ENCODE results near the gene ANKRD37. TPM values are rescaled to one million over a fixed set of nuclear protein-coding genes. Genes with fewer than 3 reads are reported as not detected.

The ANKRD37 gene
- total RNA-seq, 1 donor = 5.0 TPM

GRCh38 chr4:185379326-185380295, 17.0 kb upstream of the ANKRD37 start:
- no peak for DNase-seq (ENCODE audit: low read depth)
- TF ChIP-seq CTCF (IDR thresholded peaks at IDR 0.05; ENCODE audit: insufficient read depth, low read length) = no peak
- no peak overlapping the region for H3K4me3 ChIP-seq (ENCODE audit: low read depth, low read length)

- no peak overlapping the region for H3K4me3 ChIP-seq (ENCODE audit: low read depth, low read length)
- no peak for DNase-seq (ENCODE audit: low read depth)
- TF ChIP-seq CTCF (IDR thresholded peaks at IDR 0.05; ENCODE audit: insufficient read depth, low read length) = no peak
These were observed 16.3 kb upstream of the ANKRD37 start for GRCh38 chr4:185380320-185380719.

- peak; percentile 53 for DNase-seq (ENCODE audit: low read depth)
- no peak for TF ChIP-seq CTCF (IDR thresholded peaks at IDR 0.05; ENCODE audit: insufficient read depth, low read length)
- H3K4me3 ChIP-seq (ENCODE audit: low read depth, low read length) = no peak overlapping the region
These were observed 15.1 kb upstream of the ANKRD37 start for GRCh38 chr4:185381288-185382196.

GRCh38 chr4:185382754-185383153, 13.9 kb upstream of the ANKRD37 start:
- TF ChIP-seq CTCF (IDR thresholded peaks at IDR 0.05; ENCODE audit: insufficient read depth, low read length) = no peak
- no peak overlapping the region for H3K4me3 ChIP-seq (ENCODE audit: low read depth, low read length)
- DNase-seq (ENCODE audit: low read depth) = no peak

- no peak for DNase-seq (ENCODE audit: low read depth)
These were observed 13.2 kb upstream of the ANKRD37 start for GRCh38 chr4:185383451-185383850.

More at GRCh38 chr4:185383451-185383850, 13.2 kb upstream of the ANKRD37 start:
- no peak overlapping the region for H3K4me3 ChIP-seq (ENCODE audit: low read depth, low read length)
- no peak for TF ChIP-seq CTCF (IDR thresholded peaks at IDR 0.05; ENCODE audit: insufficient read depth, low read length)
